GM08714 (cell line): ENCODE measurements around the gene GBE1.

Experiments
- H3K4me3 ChIP-seq: fragments of 200-500 bp; sonication (Bioruptor generic); 2 replicates; pipeline ENCODE4 v1.5.1; 2014; ENCODE audit warnings: mild to moderate bottlenecking, low read length, inconsistent platforms
- ZNF274 ChIP-seq: IDR thresholded peaks from 2 replicates; pipeline ENCODE4 v1.6.1; 2012; ENCODE audit warnings: mild to moderate bottlenecking, low read depth, low read length

GBE1 gene

DNA sequence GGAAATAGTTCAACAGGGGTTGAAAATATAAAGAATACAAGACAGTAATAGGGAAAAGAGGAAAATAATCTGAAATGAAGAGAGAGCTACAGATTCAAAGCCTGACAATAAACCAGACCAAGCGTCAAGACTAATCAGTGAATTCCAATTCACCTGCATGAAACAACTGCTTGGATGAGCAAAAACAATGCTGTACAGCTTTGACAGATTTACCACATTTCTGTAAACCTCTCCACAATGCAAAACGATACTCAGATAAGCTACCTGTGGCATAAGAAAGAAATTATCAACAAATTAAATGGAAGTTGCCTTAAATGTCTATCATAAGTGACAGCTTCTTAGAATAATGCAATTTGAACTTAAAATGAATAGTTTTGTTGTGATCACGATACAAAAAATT, 65.4 kb downstream of the GBE1 start:
- no peak overlapping the region for H3K4me3 ChIP-seq
- no peak for TF ChIP-seq ZNF274

GRCh38 chr3:81695302-81695701, 66.1 kb downstream of the GBE1 start:
- H3K4me3 ChIP-seq: no peak overlapping the region
- no peak for TF ChIP-seq ZNF274

DNA sequence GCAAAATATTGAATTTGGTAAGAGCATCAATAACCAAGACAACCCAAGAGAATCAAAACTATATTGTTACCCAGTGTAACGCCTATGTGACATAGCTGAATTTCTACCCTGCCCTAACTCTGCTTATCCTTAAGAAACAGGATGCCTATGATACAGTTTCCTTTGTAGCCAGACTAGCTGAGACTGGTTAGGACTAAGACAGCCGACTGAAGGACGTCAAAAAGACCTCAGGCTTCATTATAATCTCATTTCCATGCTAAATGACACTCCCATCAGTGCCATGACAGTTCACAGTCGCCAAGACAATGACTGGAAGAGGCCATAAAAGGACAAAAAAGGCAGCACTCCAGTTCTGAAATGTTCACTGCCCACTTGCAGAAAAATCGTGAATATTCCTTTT, 66.8 kb downstream of the GBE1 start:
- no peak for TF ChIP-seq ZNF274
- no peak overlapping the region for H3K4me3 ChIP-seq

- no peak overlapping the region for H3K4me3 ChIP-seq
Measured at GRCh38 chr3:81692766-81693165, 68.7 kb downstream of the GBE1 start.

GRCh38 chr3:81689617-81690016, 71.8 kb downstream of the GBE1 start:
- no peak for TF ChIP-seq ZNF274
- H3K4me3 ChIP-seq: no peak overlapping the region

More at GRCh38 chr3:81692766-81693165, 68.7 kb downstream of the GBE1 start:
- no peak for TF ChIP-seq ZNF274

DNA sequence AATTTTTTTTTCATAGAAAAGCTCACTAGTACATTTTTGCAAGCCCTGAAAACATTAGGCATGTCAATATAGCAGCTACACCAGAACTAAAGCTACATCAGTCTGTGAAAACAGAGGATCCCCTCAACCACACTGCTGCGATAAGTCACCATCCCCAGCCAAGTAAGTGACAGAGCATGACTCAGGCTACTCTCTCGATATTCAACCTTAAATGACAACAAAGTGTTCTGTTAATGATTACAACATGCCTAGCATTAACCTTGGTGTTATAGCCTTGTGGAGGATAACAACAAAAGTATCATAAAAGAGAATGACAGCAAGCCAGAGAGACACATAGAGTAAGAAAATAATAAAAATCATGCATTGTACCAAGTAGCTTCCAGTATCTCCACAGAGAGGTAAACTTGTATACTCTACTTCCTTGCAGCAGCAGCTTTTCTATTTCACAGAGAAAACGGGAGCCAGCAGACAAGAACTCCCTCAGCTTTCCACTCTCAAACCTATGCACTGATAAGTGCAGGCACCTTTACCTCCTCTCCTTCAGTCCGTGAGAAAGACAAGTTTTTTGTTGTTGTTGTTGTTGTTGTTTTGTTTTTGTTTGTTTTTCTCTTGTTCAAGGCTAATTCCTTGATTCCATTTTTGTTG, 76.6 kb downstream of the GBE1 start:
- no peak for TF ChIP-seq ZNF274

DNA sequence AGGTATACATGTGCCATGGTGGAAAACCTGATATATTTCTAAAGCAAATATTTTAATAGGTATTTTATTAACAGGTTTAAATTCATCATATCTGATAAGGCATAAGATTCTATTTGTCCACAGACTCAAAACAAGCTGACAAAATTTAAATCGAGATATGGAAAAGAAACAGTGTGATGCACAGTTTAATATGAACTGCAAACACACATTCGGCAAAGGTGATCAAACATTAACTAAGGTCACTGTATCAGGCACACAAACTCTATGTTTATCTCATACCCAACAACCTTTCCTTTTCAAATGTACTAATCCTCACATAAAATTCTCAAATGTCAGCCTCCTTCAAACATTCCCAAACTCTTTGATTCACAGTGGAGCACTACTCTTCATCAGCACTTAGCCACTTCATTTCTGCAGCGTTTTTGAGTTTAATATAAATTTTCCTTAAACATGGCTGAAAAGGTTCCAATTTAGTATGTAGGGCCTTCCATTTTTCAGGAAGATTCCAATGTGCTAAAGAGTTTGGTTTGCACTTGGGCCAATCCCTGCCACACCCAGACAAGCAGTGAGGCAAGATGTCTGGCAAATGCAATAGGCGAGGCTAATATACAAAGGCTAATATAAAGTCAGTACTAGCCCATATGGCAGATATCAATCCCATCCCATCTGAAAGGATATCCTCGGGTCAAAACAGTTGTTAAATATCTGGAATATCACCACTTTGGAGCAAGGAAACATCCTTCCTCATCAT, 84.6 kb downstream of the GBE1 start:
- no peak for TF ChIP-seq ZNF274
- H3K4me3 ChIP-seq: no peak overlapping the region

More for the DNA sequence above, 76.6 kb downstream of the GBE1 start:
- H3K4me3 ChIP-seq: no peak overlapping the region

DNA sequence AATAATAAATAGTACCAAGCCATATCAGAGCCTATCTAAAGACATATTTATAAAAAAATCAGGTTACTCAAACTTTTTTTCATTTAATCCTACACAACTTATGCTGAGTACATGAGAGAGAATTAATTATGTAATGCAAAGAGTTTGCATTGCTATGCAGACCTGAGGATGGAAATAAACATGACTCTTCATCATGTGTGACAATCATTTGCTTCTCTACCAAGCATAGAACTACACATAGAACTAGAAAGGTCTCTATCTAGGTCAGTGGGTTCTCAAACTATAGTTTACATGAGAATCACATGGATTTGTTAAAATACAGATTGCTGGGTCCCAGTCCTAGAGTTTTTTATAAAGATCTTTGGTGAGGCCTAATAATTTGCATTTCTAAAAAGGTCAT, 86.8 kb downstream of the GBE1 start:
- no peak overlapping the region for H3K4me3 ChIP-seq
- no peak for TF ChIP-seq ZNF274

DNA sequence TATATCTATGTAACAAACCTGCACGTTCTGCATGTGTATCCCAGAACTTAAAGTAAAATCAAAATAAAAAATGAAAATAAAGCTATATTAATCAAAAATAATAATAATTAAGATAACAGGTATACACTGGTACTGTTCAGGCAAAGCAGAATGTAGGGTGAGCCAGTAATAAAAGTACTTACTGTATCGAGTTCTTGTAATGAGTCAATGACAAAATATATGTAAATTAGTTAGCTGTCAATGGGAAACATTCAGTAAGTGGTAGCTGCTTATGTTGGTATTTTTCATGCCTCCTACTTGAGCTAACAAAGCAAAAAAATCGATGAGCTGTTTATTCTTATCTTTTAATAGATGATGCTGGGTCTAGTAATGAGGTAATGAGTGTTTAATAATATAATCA, 93.2 kb downstream of the GBE1 start:
- TF ChIP-seq ZNF274: no peak
- H3K4me3 ChIP-seq: no peak overlapping the region

DNA sequence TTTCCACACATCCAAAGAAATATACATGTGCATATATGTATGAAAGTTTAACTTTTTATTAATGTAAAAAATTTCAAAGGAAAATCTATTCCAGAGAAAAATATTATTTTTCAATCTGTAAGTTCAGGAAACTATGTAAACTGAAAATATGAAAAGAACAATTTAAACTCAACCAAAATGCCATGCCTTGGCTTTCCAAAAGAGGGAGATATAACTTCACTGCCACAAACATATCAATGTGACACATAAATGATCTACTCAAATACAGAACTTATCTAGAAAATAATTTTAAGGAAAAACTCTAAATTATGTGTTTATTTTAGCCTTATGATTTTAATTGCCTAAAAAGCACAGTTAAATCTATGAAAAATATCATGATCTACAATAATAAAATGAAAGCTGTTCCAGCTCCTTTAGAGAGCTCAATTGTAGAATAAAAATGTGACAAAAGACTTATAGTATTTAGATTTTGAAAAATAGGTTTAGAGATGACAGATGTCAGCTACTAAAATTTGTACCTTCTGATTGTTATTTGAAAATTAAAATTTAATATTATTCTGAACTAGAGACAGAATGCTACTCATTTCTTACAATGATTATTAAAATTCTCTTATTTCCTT, 94.8 kb downstream of the GBE1 start:
- no peak overlapping the region for H3K4me3 ChIP-seq
- TF ChIP-seq ZNF274: no peak

DNA sequence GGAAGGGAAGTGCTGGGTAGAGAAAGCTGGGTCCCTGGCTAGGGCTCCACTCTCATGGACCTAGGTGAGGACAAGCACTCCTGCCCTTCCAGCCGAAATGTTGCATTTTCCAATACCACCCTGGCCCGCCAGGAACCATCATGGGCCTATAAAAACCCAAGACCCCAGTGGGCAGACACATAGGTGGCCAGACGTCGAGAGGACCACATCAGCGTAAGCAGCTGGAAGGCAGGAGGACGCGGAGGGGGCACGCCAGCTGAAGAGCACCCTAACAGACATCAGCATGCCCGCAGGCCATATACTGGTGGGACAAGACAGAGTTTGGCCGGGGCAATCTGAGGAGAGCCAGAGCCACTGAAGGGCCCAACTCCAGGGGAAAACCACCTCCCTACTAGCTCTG, 98.3 kb downstream of the GBE1 start:
- H3K4me3 ChIP-seq: no peak overlapping the region
- no peak for TF ChIP-seq ZNF274

- TF ChIP-seq ZNF274: no peak
- no peak overlapping the region for H3K4me3 ChIP-seq
Measured at GRCh38 chr3:81660036-81660435, 101.4 kb downstream of the GBE1 start.

DNA sequence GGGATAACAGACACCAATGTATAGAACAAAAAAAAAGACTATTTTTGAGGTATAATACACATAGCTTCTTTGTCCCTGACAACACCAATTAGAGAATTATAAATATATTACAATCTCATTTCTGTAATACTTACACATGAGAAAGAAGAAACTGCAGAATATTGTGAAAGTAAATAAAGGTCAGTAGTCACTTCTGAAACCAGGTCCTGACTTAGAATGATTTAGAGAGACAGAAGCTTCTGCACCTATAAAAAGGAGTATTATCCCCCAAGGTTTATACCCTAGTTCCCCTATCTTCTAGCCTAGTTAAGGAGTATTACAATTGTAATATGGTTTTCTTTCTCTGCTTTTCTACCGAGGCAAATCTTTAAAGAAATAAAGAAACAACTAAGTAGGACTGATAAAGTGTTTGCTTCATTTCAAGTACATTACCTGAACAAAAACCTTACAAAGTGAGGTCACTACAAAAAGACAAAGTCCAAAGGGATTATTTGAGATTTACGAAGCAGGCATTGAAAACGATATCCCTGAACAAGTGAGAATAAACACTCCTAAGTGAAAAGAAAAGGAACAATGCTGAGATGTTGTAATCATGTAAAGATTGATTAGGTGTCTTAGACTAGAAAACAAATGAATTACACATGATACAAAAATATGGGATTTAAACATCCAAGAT, 103.0 kb downstream of the GBE1 start:
- TF ChIP-seq ZNF274: no peak
- H3K4me3 ChIP-seq: no peak overlapping the region

DNA sequence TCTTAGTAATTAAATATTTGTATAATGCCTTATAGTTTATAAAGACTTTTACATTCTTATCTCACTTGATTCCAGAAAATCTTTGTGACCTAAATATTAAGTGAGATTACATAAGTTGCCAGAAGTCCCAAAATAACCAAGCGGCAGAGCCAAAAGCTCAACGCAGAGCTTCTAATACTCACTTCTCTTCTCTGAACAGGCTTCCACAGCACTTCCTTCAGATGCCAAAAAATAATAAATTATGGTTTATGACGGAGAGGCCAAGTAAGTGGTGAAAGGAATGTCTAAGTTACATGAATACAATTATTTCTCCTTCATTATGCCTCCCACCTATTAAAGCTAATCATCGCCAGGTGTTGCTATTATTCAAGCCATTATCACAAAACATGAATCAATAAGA, 110.3 kb downstream of the GBE1 start:
- TF ChIP-seq ZNF274: no peak
- H3K4me3 ChIP-seq: no peak overlapping the region
